Measurements from ENCODE around the gene F2RL1. TPM values are rescaled to one million over a fixed set of nuclear protein-coding genes. Genes with fewer than 3 reads are reported as not detected.

F2RL1 gene
- total RNA-seq, 2 experiments from 2014 or later: not detected

GRCh38 chr5:76790632-76791290 lies 28.1 kb upstream of the F2RL1 start:
- intact Hi-C loops (cut with micrococcal nuclease; ENCODE audit: unreplicated experiment): no loop called here
- CTCF ChIA-PET (ENCODE audit: unreplicated experiment): no interaction called here
- Histone ChIP-seq H3K27ac (ENCODE audit: low read depth, low read length, poor library complexity, severe bottlenecking) (no peak overlapping the region), H3K79me2 (ENCODE audit: insufficient read depth, low read depth, low read length) (no peaks in the 10 kb centered on the region), H3K9me2 (ENCODE audit: insufficient read depth, low read length) (no peaks in the 10 kb centered on the region), H3K4me2 (ENCODE audit: low read length) (no peak overlapping the region), H3K36me3 (ENCODE audit: insufficient read depth, low read length) (no peaks in the 10 kb centered on the region), H3K4me3 (ENCODE audit: low read depth, low read length, poor library complexity, severe bottlenecking) (no peak overlapping the region), H4K20me1 (ENCODE audit: insufficient read depth, low read length) (no peaks in the 10 kb centered on the region), H2AFZ (ENCODE audit: low read length) (peak overlapping the region; percentile 35; the same call in 1 of the 2 replicates), H3K4me1 (ENCODE audit: insufficient read depth, low read length, poor library complexity, severe bottlenecking) (no peaks in the 10 kb centered on the region), H3K9me3 (ENCODE audit: low read length) (no peaks in the 10 kb centered on the region)
- TF ChIP-seq CTCF (conservative IDR thresholded peaks at IDR 0.05; ENCODE audit: low read length): no peak
- DNase-seq (ENCODE audit: low spot score): no peak
- BruUV-seq (replicated peaks): no TSS peak
- POLR2A ChIA-PET: interaction anchor here (1.0 kb wide), 1 partner anchor 9 kb away, joined by 3 read pairs; no protein-coding TSS in a partner anchor

- intact Hi-C loops (cut with micrococcal nuclease; ENCODE audit: unreplicated experiment): no loop called here
- no peak overlapping the region; the same call in 1 of the 2 replicates for H2AFZ ChIP-seq (ENCODE audit: low read length)
- H4K20me1 ChIP-seq (ENCODE audit: insufficient read depth, low read length): no peaks in the 10 kb centered on the region
- H3K36me3 ChIP-seq (ENCODE audit: insufficient read depth, low read length): no peaks in the 10 kb centered on the region
- ChIA-PET POLR2A (interaction anchor here (0.6 to 1.0 kb wide), 2 partner anchors 8 to 373 kb away, joined by 3 to 4 read pairs; no protein-coding TSS in a partner anchor), CTCF (ENCODE audit: unreplicated experiment) (no interaction called here)
- no TSS peak for BruUV-seq (replicated peaks)
- H3K9me3 ChIP-seq (ENCODE audit: low read length): no peaks in the 10 kb centered on the region
- no peaks in the 10 kb centered on the region for H3K79me2 ChIP-seq (ENCODE audit: insufficient read depth, low read depth, low read length)
- no peak overlapping the region for H3K4me2 ChIP-seq (ENCODE audit: low read length)
- H3K4me1 ChIP-seq (ENCODE audit: insufficient read depth, low read length, poor library complexity, severe bottlenecking): no peaks in the 10 kb centered on the region
- no peaks in the 10 kb centered on the region for H3K9me2 ChIP-seq (ENCODE audit: insufficient read depth, low read length)
- no peak for TF ChIP-seq CTCF (conservative IDR thresholded peaks at IDR 0.05; ENCODE audit: low read length)
- no peak for TF ChIP-seq EZH2phosphoT487 (IDR thresholded peaks at IDR 0.05; ENCODE audit: borderline replicate concordance, low read depth, low read length)
- no peak overlapping the region for H3K4me3 ChIP-seq (ENCODE audit: low read depth, low read length, poor library complexity, severe bottlenecking)
- no peak for DNase-seq (ENCODE audit: low spot score)
- H3K27ac ChIP-seq (ENCODE audit: low read depth, low read length, poor library complexity, severe bottlenecking): no peak overlapping the region
Observed at GRCh38 chr5:76791461-76791860, 27.4 kb upstream of the F2RL1 start.

- no TSS peak for BruUV-seq (replicated peaks)
- Histone ChIP-seq H4K20me1 (ENCODE audit: insufficient read depth, low read length) (no peaks in the 10 kb centered on the region), H3K4me1 (ENCODE audit: insufficient read depth, low read length, poor library complexity, severe bottlenecking) (no peaks in the 10 kb centered on the region), H3K36me3 (ENCODE audit: insufficient read depth, low read length) (no peaks in the 10 kb centered on the region), H2AFZ (ENCODE audit: low read length) (no peak overlapping the region), H3K9me2 (ENCODE audit: insufficient read depth, low read length) (no peaks in the 10 kb centered on the region), H3K4me3 (ENCODE audit: low read depth, low read length, poor library complexity, severe bottlenecking) (no peak overlapping the region), H3K4me2 (ENCODE audit: low read length) (no peak overlapping the region), H3K79me2 (ENCODE audit: insufficient read depth, low read depth, low read length) (no peaks in the 10 kb centered on the region), H3K27ac (ENCODE audit: low read depth, low read length, poor library complexity, severe bottlenecking) (no peak overlapping the region), H3K9me3 (ENCODE audit: low read length) (no peaks in the 10 kb centered on the region)
- CTCF ChIA-PET (ENCODE audit: unreplicated experiment): no interaction called here
- no peak for DNase-seq (ENCODE audit: low spot score)
- POLR2A ChIA-PET: interaction anchor here (0.6 to 0.7 kb wide), 2 partner anchors 28 to 54 kb away, joined by 3 read pairs; no protein-coding TSS in a partner anchor
- intact Hi-C loops (cut with micrococcal nuclease; ENCODE audit: unreplicated experiment): no loop called here
- TF ChIP-seq CTCF (conservative IDR thresholded peaks at IDR 0.05; ENCODE audit: low read length) (no peak), EZH2phosphoT487 (IDR thresholded peaks at IDR 0.05; ENCODE audit: borderline replicate concordance, low read depth, low read length) (no peak)
Observed at GRCh38 chr5:76794871-76795270, 24.0 kb upstream of the F2RL1 start.
